ENCODE measurements around the gene MYH11. TPM values are rescaled to one million over a fixed set of nuclear protein-coding genes. Genes with fewer than 3 reads are reported as not detected.

The MYH11 gene
- total and polyA plus RNA-seq, 2 experiments from 2014 or later, result 1.6 to 5.9 TPM

- TF ChIP-seq ZNF462 (CRISPR knock-in tag; IDR thresholded peaks at IDR 0.05), result no peak
- TF ChIP-seq ETS1 (IDR thresholded peaks at IDR 0.05), result no peak
- no peak for TF ChIP-seq ZNF331 (CRISPR knock-in tag; IDR thresholded peaks at IDR 0.05; ENCODE audit: low read depth)
- no peak for TF ChIP-seq EZH2phosphoT487 (IDR thresholded peaks at IDR 0.05; ENCODE audit: unreplicated experiment)
- TF ChIP-seq JUNB (IDR thresholded peaks at IDR 0.05; ENCODE audit: unreplicated experiment), result no peak
- no peak for TF ChIP-seq EZH2 (IDR thresholded peaks at IDR 0.05; ENCODE audit: low read depth, unreplicated experiment)
- no peak for TF ChIP-seq POLR2AphosphoS5 (IDR thresholded peaks at IDR 0.05; ENCODE audit: low read depth)
These were observed 45.9 kb downstream of the MYH11 start (continued) for GRCh38 chr16:15810949-15811348.

- Histone ChIP-seq H4K20me1 (replicated peaks; ENCODE audit: insufficient read depth) (no peaks in the 10 kb centered on the region), H3K4me1 (ENCODE audit: insufficient read depth) (no peaks in the 10 kb centered on the region; the same call in 1 of the 2 replicates), H3K36me3 (ENCODE audit: insufficient read depth) (no peaks in the 10 kb centered on the region), H3K4me3 (no peak overlapping the region), H2AFZ (0 out of 2 replicates have a peak overlapping the region, but pooled peaks have one; percentile 18), H3F3A (replicated peaks; ENCODE audit: low read depth) (no peaks in the 10 kb centered on the region), H3K9me2 (ENCODE audit: insufficient read depth) (no peaks in the 10 kb centered on the region), H3K4me2 (no peak overlapping the region), H3K79me2 (replicated peaks; ENCODE audit: insufficient read depth) (no peaks in the 10 kb centered on the region), H3K27ac (ENCODE audit: low read depth) (no peak overlapping the region), H3K27me3 (ENCODE audit: insufficient read depth) (no peaks in the 10 kb centered on the region)
- Mint-ChIP-seq H3K36me3 (ENCODE audit: low read depth) (0 out of 3 replicates have a peak, but pooled peaks cover 2% of the 10 kb centered on the region), H3K9me3 (peaks cover 1% of the 10 kb centered on the region; the same call in 1 of the 3 replicates), H3K27ac (no peak overlapping the region), H3K4me1 (peaks cover 4% of the 10 kb centered on the region; the same call in 2 of the 3 replicates), H3K27me3 (ENCODE audit: insufficient read depth, low read depth, poor library complexity) (peaks cover 8% of the 10 kb centered on the region), H3K4me3 (no peak overlapping the region)
- ATAC-seq (no peak), DNase-seq (ENCODE audit: low spot score) (no peak)
- TF ChIP-seq STAT1 (IDR thresholded peaks at IDR 0.05; ENCODE audit: unreplicated experiment), result no peak
- TF ChIP-seq ZNF331 (CRISPR knock-in tag; IDR thresholded peaks at IDR 0.05; ENCODE audit: low read depth), result no peak
- TF ChIP-seq CTCF (conservative IDR thresholded peaks at IDR 0.05; ENCODE audit: low read depth in 2 of 2), result no peak
- no peak for TF ChIP-seq EZH2phosphoT487 (IDR thresholded peaks at IDR 0.05; ENCODE audit: unreplicated experiment)
- TF ChIP-seq ZNF114 (CRISPR knock-in tag; IDR thresholded peaks at IDR 0.05), result no peak
- TF ChIP-seq JUNB (IDR thresholded peaks at IDR 0.05; ENCODE audit: unreplicated experiment), result no peak
- TF ChIP-seq REST (IDR thresholded peaks at IDR 0.05; ENCODE audit: unreplicated experiment), result no peak
- no peak for TF ChIP-seq ETS1 (IDR thresholded peaks at IDR 0.05)
These were observed 46.4 kb downstream of the MYH11 start for GRCh38 chr16:15810411-15810810.
